Tibial nerve (tissue), 4 donors: ENCODE data around the gene MNS1.
"Not testable (repeated sequence)": the region's sequence is repeated elsewhere in the genome, so short reads cannot be mapped to it uniquely, and the experiment has no call there.

Source experiments
- CTCF ChIP-seq, 5 experiments: fragments of 200-600 bp in 3 of 5; fragments of 450-650 bp in 2 of 5; sonication (generic) in 3 of 5; IDR thresholded peaks; one replicate each; pipeline ENCODE4 v1.5.1; 2016 to 2019; ENCODE audit warnings: antibody characterized with exemption in 5 of 5, mild to moderate bottlenecking in 3 of 5, moderate library complexity in 2 of 5
- EP300 ChIP-seq, 2 donors: sonication (generic); formaldehyde crosslinking; IDR thresholded peaks; one replicate each; pipeline ENCODE4 v1.6.1; 2017; ENCODE audit warnings: antibody characterized with exemption in 2 of 2, mild to moderate bottlenecking in 1 of 2
- POLR2A ChIP-seq, 2 donors: fragments of 450-650 bp; IDR thresholded peaks; one replicate each; pipeline ENCODE4 v1.6.1; 2017; ENCODE audit warnings: antibody characterized with exemption in 2 of 2, mild to moderate bottlenecking in 2 of 2, moderate library complexity in 2 of 2

DNA sequence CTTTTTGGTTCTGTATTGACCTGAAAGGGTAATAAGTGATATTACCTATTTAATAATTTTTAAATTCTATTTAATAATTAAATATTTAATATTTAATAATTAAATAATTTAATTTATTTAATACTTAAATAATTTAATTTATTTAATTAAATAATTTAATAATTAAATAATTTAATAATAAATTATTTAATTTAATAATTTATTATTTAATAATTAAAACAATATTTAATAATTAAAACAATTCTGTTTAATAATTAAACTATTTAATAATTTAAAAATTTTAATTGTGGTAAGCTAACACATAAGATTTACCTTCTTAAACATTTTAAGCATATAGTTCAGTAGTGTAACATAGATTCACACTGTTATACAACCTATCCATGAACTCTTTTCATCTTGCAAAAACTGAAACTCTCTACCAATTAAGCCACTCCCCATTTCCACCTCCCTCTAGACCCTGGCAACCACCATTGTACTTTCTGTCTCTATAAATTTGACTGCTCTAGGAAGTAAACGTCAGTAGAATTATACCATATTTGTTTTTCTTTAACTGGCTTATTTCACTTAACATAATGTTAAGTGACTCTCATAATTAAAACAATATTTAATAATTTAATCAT is 51.7 kb downstream of the MNS1 start:
- TF ChIP-seq CTCF, POLR2A, EP300 (IDR thresholded peaks at IDR 0.05): not testable (repeated sequence)
